ENCODE results near the gene ITGA6. TPM values are rescaled to one million over a fixed set of nuclear protein-coding genes. Genes with fewer than 3 reads are reported as not detected.
A peak's percentile ranks its signal among the peaks of the same experiment; 100 is the strongest.

ITGA6 gene
- total and polyA plus RNA-seq, 2 donors = 30.9 to 171 TPM

GRCh38 chr2:172427990-172428831 is 825 bp downstream of the ITGA6 start:
- no peak for DNase-seq (ENCODE audit: extremely low spot score)
- H3K4me1 ChIP-seq (ENCODE audit: insufficient read depth) = no peaks in the 10 kb centered on the region
- WGBS = 4% methylated on average over 63 of the region's 63 CpGs
- peak overlapping the region; percentile 86 for H3K27ac ChIP-seq (ENCODE audit: low read depth)
- H3K36me3 ChIP-seq (ENCODE audit: insufficient read depth) = no peaks in the 10 kb centered on the region
- H3K4me3 ChIP-seq (ENCODE audit: low read depth, low read length) = peak overlapping the region; percentile 69

GRCh38 chr2:172428832-172429210 is 1.4 kb downstream of the ITGA6 start:
- WGBS = 34% methylated on average over 9 of the region's 9 CpGs
- H3K27ac ChIP-seq (ENCODE audit: low read depth) = no peak overlapping the region
- no peaks in the 10 kb centered on the region for H3K36me3 ChIP-seq (ENCODE audit: insufficient read depth)
- no peak for DNase-seq (ENCODE audit: extremely low spot score)
- H3K4me3 ChIP-seq (ENCODE audit: low read depth, low read length) = peak overlapping the region; percentile 69
- no peaks in the 10 kb centered on the region for H3K4me1 ChIP-seq (ENCODE audit: insufficient read depth)

- H3K4me3 ChIP-seq (ENCODE audit: low read depth, low read length) = peak overlapping the region; percentile 69
- no peak overlapping the region for H3K27ac ChIP-seq (ENCODE audit: low read depth)
- 38% methylated on average over 9 of the region's 9 CpGs for WGBS
Measured at GRCh38 chr2:172429301-172429968, 2.0 kb downstream of the ITGA6 start.

GRCh38 chr2:172430027-172430426 is 2.6 kb downstream of the ITGA6 start:
- Histone ChIP-seq H3K36me3 (ENCODE audit: insufficient read depth) (no peaks in the 10 kb centered on the region), H3K4me3 (ENCODE audit: low read depth, low read length) (no peak overlapping the region), H3K27ac (ENCODE audit: low read depth) (no peak overlapping the region), H3K4me1 (ENCODE audit: insufficient read depth) (no peaks in the 10 kb centered on the region)
- no peak for DNase-seq (ENCODE audit: extremely low spot score)
- WGBS = 52% methylated on average over 1 of the region's 1 CpG

More at GRCh38 chr2:172429301-172429968, 2.0 kb downstream of the ITGA6 start:
- H3K4me1 ChIP-seq (ENCODE audit: insufficient read depth) = no peaks in the 10 kb centered on the region
- no peak for DNase-seq (ENCODE audit: extremely low spot score)
- H3K36me3 ChIP-seq (ENCODE audit: insufficient read depth) = no peaks in the 10 kb centered on the region

GRCh38 chr2:172430678-172431077 is 3.3 kb downstream of the ITGA6 start:
- DNase-seq (ENCODE audit: extremely low spot score) = no peak
- no peak overlapping the region for H3K4me3 ChIP-seq (ENCODE audit: low read depth, low read length)
- H3K27ac ChIP-seq (ENCODE audit: low read depth) = no peak overlapping the region
- H3K4me1 ChIP-seq (ENCODE audit: insufficient read depth) = peaks cover 3% of the 10 kb centered on the region
- 90% methylated on average over 3 of the region's 3 CpGs for WGBS
- no peaks in the 10 kb centered on the region for H3K36me3 ChIP-seq (ENCODE audit: insufficient read depth)

GRCh38 chr2:172431463-172431862 is 4.1 kb downstream of the ITGA6 start:
- Histone ChIP-seq H3K27ac (ENCODE audit: low read depth) (no peak overlapping the region), H3K4me3 (ENCODE audit: low read depth, low read length) (no peak overlapping the region), H3K4me1 (ENCODE audit: insufficient read depth) (peaks cover 3% of the 10 kb centered on the region), H3K36me3 (ENCODE audit: insufficient read depth) (no peaks in the 10 kb centered on the region)
- no peak for DNase-seq (ENCODE audit: extremely low spot score)
- WGBS = 59% methylated on average over 4 of the region's 4 CpGs

- WGBS = 85% methylated on average over 2 of the region's 2 CpGs
- H3K4me1 ChIP-seq (ENCODE audit: insufficient read depth) = peaks cover 3% of the 10 kb centered on the region
- no peak overlapping the region for H3K27ac ChIP-seq (ENCODE audit: low read depth)
- DNase-seq (ENCODE audit: extremely low spot score) = no peak
- no peaks in the 10 kb centered on the region for H3K36me3 ChIP-seq (ENCODE audit: insufficient read depth)
- no peak overlapping the region for H3K4me3 ChIP-seq (ENCODE audit: low read depth, low read length)
Measured at GRCh38 chr2:172431993-172432392, 4.6 kb downstream of the ITGA6 start.

GRCh38 chr2:172433144-172433543 is 5.8 kb downstream of the ITGA6 start:
- no peak overlapping the region for H3K4me3 ChIP-seq (ENCODE audit: low read depth, low read length)
- H3K36me3 ChIP-seq (ENCODE audit: insufficient read depth) = no peaks in the 10 kb centered on the region
- 80% methylated on average over 3 of the region's 3 CpGs for WGBS
- H3K4me1 ChIP-seq (ENCODE audit: insufficient read depth) = peaks cover 3% of the 10 kb centered on the region
- no peak overlapping the region for H3K27ac ChIP-seq (ENCODE audit: low read depth)
- DNase-seq (ENCODE audit: extremely low spot score) = no peak

- H3K4me3 ChIP-seq (ENCODE audit: low read depth, low read length) = no peak overlapping the region
- DNase-seq (ENCODE audit: extremely low spot score) = no peak
- no peak overlapping the region for H3K27ac ChIP-seq (ENCODE audit: low read depth)
- no peaks in the 10 kb centered on the region for H3K36me3 ChIP-seq (ENCODE audit: insufficient read depth)
- WGBS = 75% methylated on average over 5 of the region's 5 CpGs
- peaks cover 3% of the 10 kb centered on the region for H3K4me1 ChIP-seq (ENCODE audit: insufficient read depth)
Measured at GRCh38 chr2:172434821-172435605, 7.6 kb downstream of the ITGA6 start.

- no peak overlapping the region for H3K27ac ChIP-seq (ENCODE audit: low read depth)
- H3K4me3 ChIP-seq (ENCODE audit: low read depth, low read length) = no peak overlapping the region
- no peak for DNase-seq (ENCODE audit: extremely low spot score)
Measured at GRCh38 chr2:172435606-172435911, 8.2 kb downstream of the ITGA6 start.

GRCh38 chr2:172436889-172437288 is 9.5 kb downstream of the ITGA6 start:
- WGBS = 89% methylated on average over 1 of the region's 1 CpG
- Histone ChIP-seq H3K4me1 (ENCODE audit: insufficient read depth) (peaks cover 3% of the 10 kb centered on the region), H3K36me3 (ENCODE audit: insufficient read depth) (no peaks in the 10 kb centered on the region), H3K27ac (ENCODE audit: low read depth) (no peak overlapping the region), H3K4me3 (ENCODE audit: low read depth, low read length) (no peak overlapping the region)
- DNase-seq (ENCODE audit: extremely low spot score) = no peak

More at GRCh38 chr2:172435606-172435911, 8.2 kb downstream of the ITGA6 start:
- 94% methylated on average over 4 of the region's 4 CpGs for WGBS
- H3K36me3 ChIP-seq (ENCODE audit: insufficient read depth) = no peaks in the 10 kb centered on the region
- H3K4me1 ChIP-seq (ENCODE audit: insufficient read depth) = peaks cover 3% of the 10 kb centered on the region

GRCh38 chr2:172437419-172438341 is 10.3 kb downstream of the ITGA6 start:
- Histone ChIP-seq H3K27ac (ENCODE audit: low read depth) (no peak overlapping the region), H3K4me3 (ENCODE audit: low read depth, low read length) (no peak overlapping the region), H3K4me1 (ENCODE audit: insufficient read depth) (peaks cover 3% of the 10 kb centered on the region), H3K36me3 (ENCODE audit: insufficient read depth) (no peaks in the 10 kb centered on the region)
- DNase-seq (ENCODE audit: extremely low spot score) = no peak
- WGBS = 72% methylated on average over 6 of the region's 6 CpGs
